ENCODE results near the gene SMIM27. TPM values are rescaled to one million over a fixed set of nuclear protein-coding genes. Genes with fewer than 3 reads are reported as not detected.

The SMIM27 gene
- total and polyA plus RNA-seq, 9 of the 15 experiments (the other 6 are each of a cell fraction or from before 2014, with no cell fraction given) = 2.9 to 16.1 (median 7.9) TPM

DNA sequence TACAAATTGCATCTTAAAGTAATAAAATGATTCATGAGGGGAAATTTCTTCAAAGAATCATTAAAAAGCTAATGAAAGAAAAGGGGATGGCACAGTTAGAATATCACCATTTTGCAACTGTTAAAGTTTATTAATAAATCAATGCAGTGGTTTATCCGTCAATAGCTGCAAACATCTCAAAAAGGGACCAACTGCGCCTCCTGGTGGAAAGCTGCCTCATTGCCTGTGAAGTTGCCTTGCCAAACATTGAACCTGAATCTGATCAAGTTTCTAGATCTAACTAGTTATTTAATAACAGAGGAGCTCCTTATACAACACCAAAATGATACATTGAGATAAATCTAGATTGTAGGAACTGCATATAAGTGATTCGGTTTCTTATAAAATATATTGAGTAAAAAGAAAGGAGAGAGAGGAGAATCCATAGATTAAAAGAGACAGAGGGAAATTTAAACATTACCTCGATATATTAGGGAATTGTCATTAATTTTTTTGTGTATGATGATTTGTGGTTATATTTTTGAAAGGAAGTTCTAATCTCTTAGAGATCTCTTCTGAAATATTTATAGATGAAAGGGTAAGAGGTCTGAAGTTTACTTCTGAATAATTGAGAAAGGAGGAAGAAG is 27.7 kb downstream of the SMIM27 start (continued):
- TF ChIP-seq ZNF699 (CRISPR knock-in tag; IDR thresholded peaks at IDR 0.05; ENCODE audit: insufficient replicate concordance) (no peak), ZNF263 (CRISPR knock-in tag; IDR thresholded peaks at IDR 0.05; ENCODE audit: borderline replicate concordance) (no peak)
- TF ChIP-seq, protein P1, sequence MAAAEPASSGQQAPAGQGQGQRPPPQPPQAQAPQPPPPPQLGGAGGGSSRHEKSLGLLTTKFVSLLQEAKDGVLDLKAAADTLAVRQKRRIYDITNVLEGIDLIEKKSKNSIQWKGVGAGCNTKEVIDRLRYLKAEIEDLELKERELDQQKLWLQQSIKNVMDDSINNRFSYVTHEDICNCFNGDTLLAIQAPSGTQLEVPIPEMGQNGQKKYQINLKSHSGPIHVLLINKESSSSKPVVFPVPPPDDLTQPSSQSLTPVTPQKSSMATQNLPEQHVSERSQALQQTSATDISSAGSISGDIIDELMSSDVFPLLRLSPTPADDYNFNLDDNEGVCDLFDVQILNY (CRISPR knock-in tag; IDR thresholded peaks at IDR 0.05) = no peak

DNA sequence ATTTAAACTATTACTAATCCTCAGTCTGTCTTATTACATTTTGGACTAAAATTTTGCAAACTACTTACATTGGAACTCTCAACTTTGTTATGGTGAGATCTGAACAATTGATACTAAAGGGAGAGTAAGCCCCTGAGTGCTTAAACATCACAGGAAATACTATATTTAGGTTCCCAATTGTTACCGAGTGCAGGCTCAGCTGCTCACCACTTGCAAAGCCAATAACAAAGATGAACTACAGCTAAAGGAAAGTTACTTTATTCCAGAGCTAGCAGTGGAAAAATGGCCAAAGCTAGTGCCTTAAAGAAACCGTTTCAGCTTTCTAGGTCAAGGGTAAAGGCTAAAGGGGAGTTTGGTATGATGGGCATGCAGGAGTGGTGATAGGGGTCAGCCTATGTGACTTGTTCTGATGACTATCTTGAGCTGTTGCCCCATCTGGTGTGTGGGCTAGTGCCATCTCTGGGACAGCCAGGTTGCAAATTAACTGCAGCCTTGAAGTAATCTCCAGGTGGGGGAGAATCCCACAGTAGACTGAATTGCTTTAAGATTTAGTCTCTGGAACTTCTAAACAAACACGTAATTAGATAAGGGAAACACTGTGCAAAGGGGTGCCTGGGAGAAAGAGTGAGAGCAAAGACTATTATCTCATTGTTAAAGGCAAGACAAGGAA is 28.6 kb downstream of the SMIM27 start:
- FAIRE-seq (no peak), DNase-seq (ENCODE audit: extremely low read depth in 1 of 4, low spot score in 3 of 4) (no peak), ATAC-seq (no peak)
- H2AFZ ChIP-seq (ENCODE audit: low read depth, low read length) = no peak overlapping the region
- in situ Hi-C loops (cut with MboI) = loop anchor here (5.0 kb wide), 1 partner anchor 387 kb away; no protein-coding TSS in a partner anchor
- no peak overlapping the region for H3K27ac ChIP-seq (ENCODE audit: extremely low read depth, low read depth, low read length)
- no peaks in the 10 kb centered on the region for H3K27me3 ChIP-seq (ENCODE audit: control insufficient read depth in 2 of 2, insufficient read depth in 2 of 2, low read length in 2 of 2)
- H4K20me1 ChIP-seq (replicated peaks; ENCODE audit: control insufficient read depth, insufficient read depth, low read length) = no peaks in the 10 kb centered on the region
- H3K4me2 ChIP-seq (ENCODE audit: insufficient read depth, low read length) = no peak overlapping the region
- H3K79me2 ChIP-seq (ENCODE audit: control insufficient read depth, insufficient read depth, low read length) = no peaks in the 10 kb centered on the region
- 0% methylated on average over 3 of the region's 3 CpGs for WGBS (ENCODE audit: insufficient coverage, low coverage, missing lambda C conversion rate)
- H3K4me1 ChIP-seq (replicated peaks in 1 of 2; ENCODE audit: control insufficient read depth in 2 of 2, insufficient read depth in 2 of 2, low read length in 2 of 2) = no peaks in the 10 kb centered on the region; a peak in 1 of 5 replicates
- BruUV-seq (replicated peaks) = no TSS peak
- H3K9me1 ChIP-seq (ENCODE audit: control insufficient read depth, insufficient read depth, low read length) = no peaks in the 10 kb centered on the region
- intact Hi-C loops (cut with micrococcal nuclease) = loop anchor here (1.0 to 10.0 kb wide), 2 partner anchors 124 to 388 kb away; no protein-coding TSS in a partner anchor
- H3K9me3 ChIP-seq (replicated peaks; ENCODE audit: control insufficient read depth, insufficient read depth, low read depth, low read length) = no peaks in the 10 kb centered on the region
- H3K9ac ChIP-seq (ENCODE audit: insufficient read depth in 1 of 2, low read depth in 2 of 2, low read length in 2 of 2) = no peak overlapping the region
- no peak overlapping the region for H3K4me3 ChIP-seq
- TF ChIP-seq TGIF2 (CRISPR knock-in tag; IDR thresholded peaks at IDR 0.05) = no peak
- TF ChIP-seq JUN (IDR thresholded peaks at IDR 0.05; ENCODE audit: borderline replicate concordance, low read depth, low read length) = no peak
- TF ChIP-seq JUN (CRISPR knock-in tag; IDR thresholded peaks at IDR 0.05; ENCODE audit: borderline replicate concordance) = no peak
- TF ChIP-seq CBX3 (IDR thresholded peaks at IDR 0.05; ENCODE audit: borderline replicate concordance in 1 of 2, low read length in 2 of 2) = no peak
- CTCF ChIA-PET (ENCODE audit: low intra/inter-chr PET ratio) = interaction anchor here (0.6 to 6.5 kb wide), 5 partner anchors 54 to 1142 kb away, joined by 3 to 93 read pairs (median 5); no protein-coding TSS in a partner anchor
- no peaks in the 10 kb centered on the region for H3K36me3 ChIP-seq (ENCODE audit: control insufficient read depth, insufficient read depth, low read length)
- POLR2A ChIA-PET = interaction anchor here (1.6 kb wide), 1 partner anchor 202 kb away, joined by 5 read pairs; no protein-coding TSS in a partner anchor
